ENCODE results near the gene MVB12B.

DNA sequence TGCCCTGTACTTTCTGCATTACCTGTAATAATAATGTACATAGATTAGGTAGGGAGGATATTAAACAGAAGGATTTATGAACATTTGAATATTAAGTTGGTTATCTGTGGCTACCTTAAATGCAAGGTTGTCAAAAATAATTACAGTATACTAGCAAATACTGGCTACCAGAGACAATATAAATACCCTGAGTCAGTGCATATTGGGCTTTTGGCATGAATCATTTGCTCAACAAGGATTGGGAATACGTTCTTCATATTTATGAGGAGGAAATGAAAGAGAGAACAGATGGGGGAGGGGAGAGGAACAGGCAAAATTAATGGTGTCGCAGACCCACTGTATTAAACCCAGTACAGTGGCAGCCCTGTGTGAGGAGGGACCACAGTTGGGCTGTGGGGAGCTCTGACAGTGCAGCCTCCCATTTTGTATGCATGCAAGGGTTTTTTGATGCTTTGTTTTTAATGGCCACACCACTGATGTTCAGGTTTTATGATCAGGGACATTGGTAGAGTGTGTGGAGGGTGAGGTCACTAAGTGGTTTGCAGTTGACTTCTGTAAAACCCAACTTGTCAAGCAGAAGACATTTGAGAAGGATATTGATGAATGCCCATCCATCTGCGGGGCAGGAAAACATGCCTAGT, 56.9 kb downstream of the MVB12B start:
- TF ChIP-seq CTCF (IDR thresholded peaks at IDR 0.05; ENCODE audit: insufficient read depth, low read depth, low read length) (no peak), EZH2 (IDR thresholded peaks at IDR 0.05; ENCODE audit: insufficient read depth, low read length) (no peak)

Data from astrocyte (in vitro differentiated cells and primary cell).